BE2C (cell line): ENCODE results near the gene SMC1A.
"Not testable (repeated sequence)": the region's sequence is repeated elsewhere in the genome, so short reads cannot be mapped to it uniquely, and the experiment has no call there.

Source experiments
- DNase-seq: peaks from one replicate; pipeline ENCODE4 v3.0.0-alpha.2; 2020
- H3K27me3 ChIP-seq: fragments of 250-450 bp; sonication (Bioruptor Pico); 2 replicates; pipeline ENCODE4 v1.5.1; 2020; ENCODE audit warnings: mild to moderate bottlenecking
- H3K36me3 ChIP-seq: fragments of 250-450 bp; sonication (Bioruptor Pico); 2 replicates; pipeline ENCODE4 v1.5.1; 2020; ENCODE audit warnings: mild to moderate bottlenecking
- H3K4me1 ChIP-seq: fragments of 250-450 bp; sonication (Bioruptor Pico); 2 replicates; pipeline ENCODE4 v1.5.1; 2020
- H3K4me3 ChIP-seq: 2 replicates; pipeline ENCODE4 v1.5.1; 2011; ENCODE audit warnings: low read depth, low read length
- H3K9me3 ChIP-seq: fragments of 250-450 bp; sonication (Bioruptor Pico); 2 replicates; pipeline ENCODE4 v1.5.1; 2020
- TF ChIP-seq, protein P1 (sequence below): IDR thresholded peaks from 2 replicates; pipeline ENCODE4 v1.5.1; 2012; ENCODE audit warnings: mild to moderate bottlenecking, low read depth, low read length

SMC1A gene

DNA sequence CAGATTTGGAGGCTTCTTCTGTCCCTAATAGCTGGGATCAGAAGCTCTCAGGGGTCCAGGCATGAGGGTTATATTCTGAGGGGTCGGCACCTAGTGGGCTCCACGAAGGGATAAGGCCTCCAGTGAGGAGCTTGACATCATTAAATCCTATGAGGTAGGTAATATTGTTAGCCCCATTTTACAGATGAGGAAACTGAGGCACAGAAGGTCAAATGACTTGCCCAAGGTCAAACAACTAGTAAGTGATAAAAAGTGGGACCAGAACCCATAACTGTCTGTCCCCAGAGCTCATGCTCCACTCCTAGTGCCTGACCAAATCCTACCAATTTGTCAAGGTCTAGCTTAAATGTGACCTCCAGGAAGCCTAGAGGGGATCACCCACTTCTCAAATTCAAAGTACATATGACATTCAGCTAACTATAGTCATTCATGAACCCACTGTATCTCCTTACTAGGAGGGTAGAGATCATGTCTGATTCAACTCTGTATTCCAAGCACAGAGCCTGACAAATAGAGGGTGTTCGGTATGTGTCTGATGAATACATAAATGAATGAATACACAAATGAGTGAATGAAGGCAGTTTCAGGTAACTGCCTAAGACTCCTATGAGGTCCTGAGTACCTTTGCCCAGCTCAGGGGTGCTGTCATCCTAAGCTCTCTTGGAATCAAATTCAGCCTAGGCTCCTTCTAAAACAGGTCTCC is 43.3 kb downstream of the SMC1A start:
- peaks cover 36% of the 10 kb centered on the region for H3K36me3 ChIP-seq
- no peaks in the 10 kb centered on the region for H3K9me3 ChIP-seq
- H3K27me3 ChIP-seq: no peaks in the 10 kb centered on the region
- no peak overlapping the region for H3K4me3 ChIP-seq
- peaks cover 11% of the 10 kb centered on the region; the same call in 1 of the 2 replicates for H3K4me1 ChIP-seq
- DNase-seq: no peak
- TF ChIP-seq, protein P1, sequence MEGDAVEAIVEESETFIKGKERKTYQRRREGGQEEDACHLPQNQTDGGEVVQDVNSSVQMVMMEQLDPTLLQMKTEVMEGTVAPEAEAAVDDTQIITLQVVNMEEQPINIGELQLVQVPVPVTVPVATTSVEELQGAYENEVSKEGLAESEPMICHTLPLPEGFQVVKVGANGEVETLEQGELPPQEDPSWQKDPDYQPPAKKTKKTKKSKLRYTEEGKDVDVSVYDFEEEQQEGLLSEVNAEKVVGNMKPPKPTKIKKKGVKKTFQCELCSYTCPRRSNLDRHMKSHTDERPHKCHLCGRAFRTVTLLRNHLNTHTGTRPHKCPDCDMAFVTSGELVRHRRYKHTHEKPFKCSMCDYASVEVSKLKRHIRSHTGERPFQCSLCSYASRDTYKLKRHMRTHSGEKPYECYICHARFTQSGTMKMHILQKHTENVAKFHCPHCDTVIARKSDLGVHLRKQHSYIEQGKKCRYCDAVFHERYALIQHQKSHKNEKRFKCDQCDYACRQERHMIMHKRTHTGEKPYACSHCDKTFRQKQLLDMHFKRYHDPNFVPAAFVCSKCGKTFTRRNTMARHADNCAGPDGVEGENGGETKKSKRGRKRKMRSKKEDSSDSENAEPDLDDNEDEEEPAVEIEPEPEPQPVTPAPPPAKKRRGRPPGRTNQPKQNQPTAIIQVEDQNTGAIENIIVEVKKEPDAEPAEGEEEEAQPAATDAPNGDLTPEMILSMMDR: no peak

DNA sequence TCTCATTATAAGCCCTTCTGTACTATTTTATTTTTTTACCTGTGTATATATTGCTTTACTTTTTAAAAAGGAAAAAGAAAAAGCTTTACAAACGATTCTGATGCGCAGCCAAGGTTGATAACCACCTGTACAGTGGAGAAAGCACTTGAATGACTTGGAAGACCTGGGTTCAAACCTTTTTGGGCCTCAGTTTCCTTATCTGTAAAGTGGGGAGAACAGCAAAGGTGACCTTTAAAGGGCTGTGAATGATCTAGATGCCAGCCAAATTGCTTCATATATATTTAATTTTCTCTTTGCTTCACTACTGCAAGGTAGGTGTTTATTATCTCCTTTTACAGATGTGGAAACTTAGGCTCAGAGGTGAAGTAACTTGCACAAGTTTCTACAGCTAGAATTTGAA is 45.0 kb downstream of the SMC1A start:
- peaks cover 28% of the 10 kb centered on the region for H3K36me3 ChIP-seq
- no peaks in the 10 kb centered on the region for H3K27me3 ChIP-seq
- no peak overlapping the region for H3K4me3 ChIP-seq
- H3K9me3 ChIP-seq: no peaks in the 10 kb centered on the region
- DNase-seq: no peak
- TF ChIP-seq, protein P1: no peak
- peaks cover 12% of the 10 kb centered on the region; the same call in 1 of the 2 replicates for H3K4me1 ChIP-seq

DNA sequence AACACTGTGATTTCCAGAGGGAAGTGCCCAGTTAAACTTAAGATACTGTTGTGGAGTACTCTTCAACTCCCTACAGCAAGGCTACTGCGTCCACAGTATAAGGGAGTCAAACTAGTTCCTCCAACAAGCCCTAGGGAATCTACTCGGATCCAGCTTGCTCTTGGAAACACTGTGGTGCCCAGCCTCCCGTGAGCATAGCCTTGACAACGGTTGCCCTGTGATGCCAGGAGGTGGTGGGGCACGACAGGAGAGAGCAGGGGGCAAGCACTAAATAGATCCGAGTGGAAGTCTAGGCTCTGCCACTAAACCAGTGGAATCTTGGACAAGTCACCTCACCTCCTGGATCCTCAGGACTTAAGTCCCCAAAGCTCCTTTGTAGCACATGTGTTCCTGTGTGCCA is 45.6 kb downstream of the SMC1A start:
- TF ChIP-seq, protein P1: no peak
- Histone ChIP-seq H3K27me3 (no peaks in the 10 kb centered on the region), H3K9me3 (no peaks in the 10 kb centered on the region), H3K36me3 (peaks cover 22% of the 10 kb centered on the region), H3K4me1 (peaks cover 12% of the 10 kb centered on the region; the same call in 1 of the 2 replicates), H3K4me3 (no peak overlapping the region)
- DNase-seq: no peak

DNA sequence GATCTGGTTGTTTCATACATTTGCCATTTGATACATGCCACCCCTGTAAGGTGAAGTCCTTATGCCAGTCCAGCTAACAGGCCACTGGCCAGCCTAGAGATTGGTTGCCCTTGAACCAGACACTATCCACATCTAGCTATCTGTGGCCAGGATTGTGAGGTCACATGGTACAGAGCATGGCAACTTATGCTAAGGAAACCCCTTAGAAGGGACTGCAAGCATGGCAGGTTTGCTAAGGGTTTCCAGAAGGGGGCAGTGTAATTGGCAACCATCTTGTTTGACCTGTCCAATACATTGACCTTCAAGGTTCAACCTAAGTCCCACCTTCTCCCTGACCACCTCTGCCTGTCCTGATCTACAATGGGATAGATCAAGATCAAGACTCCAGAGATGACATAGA is 47.5 kb downstream of the SMC1A start:
- DNase-seq: no peak
- no peak overlapping the region for H3K4me3 ChIP-seq
- peaks cover 12% of the 10 kb centered on the region; the same call in 1 of the 2 replicates for H3K4me1 ChIP-seq
- TF ChIP-seq, protein P1: 0 out of 2 replicates have a peak, but pooled peaks have one; percentile 1
- H3K27me3 ChIP-seq: no peaks in the 10 kb centered on the region
- peaks cover 9% of the 10 kb centered on the region for H3K36me3 ChIP-seq
- H3K9me3 ChIP-seq: no peaks in the 10 kb centered on the region

DNA sequence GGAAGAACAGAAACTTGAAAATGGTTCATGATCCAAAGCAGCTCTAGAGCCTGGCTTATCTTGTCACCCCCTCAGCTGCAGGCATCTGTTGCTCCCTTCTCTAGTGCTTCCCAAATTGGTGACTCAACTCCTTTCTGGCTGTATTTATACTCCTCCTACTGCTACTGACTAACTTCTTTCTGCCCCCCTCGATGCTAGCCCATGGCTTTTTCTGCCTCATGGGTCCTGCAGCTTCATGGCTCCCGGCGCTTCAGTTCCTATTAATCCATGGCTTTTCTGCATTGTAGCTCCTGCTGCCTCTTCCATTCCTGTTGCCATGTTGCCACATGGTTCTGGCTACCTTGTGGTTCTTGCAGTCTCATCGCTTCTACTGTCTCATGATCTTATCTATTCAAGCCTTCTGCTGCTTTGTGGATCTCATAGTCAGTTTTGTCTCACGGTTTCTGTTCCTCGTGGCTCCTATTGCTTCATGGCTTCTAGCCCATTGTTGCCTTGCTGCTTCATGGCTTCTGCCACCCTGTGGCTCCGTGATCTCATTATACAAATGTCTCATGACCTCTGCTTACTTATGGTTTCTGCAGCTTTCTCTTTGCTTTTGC is 48.1 kb downstream of the SMC1A start:
- no peaks in the 10 kb centered on the region for H3K9me3 ChIP-seq
- H3K27me3 ChIP-seq: no peaks in the 10 kb centered on the region
- no peak overlapping the region for H3K4me3 ChIP-seq
- DNase-seq: no peak
- peaks cover 7% of the 10 kb centered on the region for H3K36me3 ChIP-seq
- TF ChIP-seq, protein P1: no peak
- peaks cover 12% of the 10 kb centered on the region; the same call in 1 of the 2 replicates for H3K4me1 ChIP-seq

DNA sequence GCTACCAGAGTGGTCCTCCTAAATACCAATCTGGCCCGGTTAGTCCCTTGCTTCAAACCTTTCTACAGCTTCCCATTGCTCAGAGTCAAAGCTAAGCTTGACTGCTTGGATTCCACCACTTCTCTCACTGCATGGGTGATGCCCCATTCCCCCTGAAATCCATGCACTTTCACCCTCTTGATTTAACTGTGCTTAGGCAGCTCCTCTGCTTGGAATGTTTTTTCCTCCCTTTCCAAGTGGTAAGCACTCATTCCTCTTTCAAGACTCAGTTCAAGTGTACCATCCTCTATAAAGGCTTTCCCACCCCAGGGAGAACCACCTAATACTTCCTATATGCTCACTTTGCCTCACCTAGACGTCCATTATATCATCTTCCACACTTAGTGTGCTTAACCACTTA is 49.1 kb downstream of the SMC1A start:
- TF ChIP-seq, protein P1: no peak
- Histone ChIP-seq H3K4me1 (peaks cover 12% of the 10 kb centered on the region; the same call in 1 of the 2 replicates), H3K4me3 (no peak overlapping the region), H3K36me3 (no peaks in the 10 kb centered on the region), H3K9me3 (no peaks in the 10 kb centered on the region), H3K27me3 (no peaks in the 10 kb centered on the region)
- no peak for DNase-seq

DNA sequence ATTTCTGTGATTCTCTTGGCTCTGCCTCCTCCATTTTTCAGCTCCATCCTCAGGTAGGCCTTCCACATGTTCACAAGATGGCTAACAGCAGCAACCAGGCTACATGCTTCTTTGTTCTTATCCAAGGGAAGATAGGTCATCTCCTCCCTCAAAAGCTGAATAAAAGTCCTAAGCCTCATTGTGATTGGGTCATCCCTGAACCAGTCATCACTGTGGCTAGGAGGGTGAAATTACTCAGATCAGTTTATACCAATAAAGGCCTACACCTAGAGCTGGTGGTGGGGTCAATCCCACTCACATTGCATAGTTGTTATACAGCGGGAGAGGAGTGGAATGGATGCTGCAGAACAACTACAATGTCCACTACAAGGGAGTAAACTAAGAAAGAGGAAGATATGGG is 56.0 kb downstream of the SMC1A start:
- H3K36me3 ChIP-seq, H3K27me3 ChIP-seq, H3K4me3 ChIP-seq, H3K9me3 ChIP-seq, H3K4me1 ChIP-seq, DNase-seq: not testable (repeated sequence)
